Measurements from ENCODE around the gene AKAP13.

The AKAP13 gene

GRCh38 chr15:85778107-85778776, 397.8 kb downstream of the AKAP13 start:
- H3K36me3 ChIP-seq (ENCODE audit: control insufficient read depth, insufficient read depth, low read length) = no peaks in the 10 kb centered on the region
- no peak overlapping the region for H3K9ac ChIP-seq
- H3K79me2 ChIP-seq = peaks cover 15% of the 10 kb centered on the region
- no peak overlapping the region for H2AFZ ChIP-seq
- H3K4me2 ChIP-seq (ENCODE audit: low read length) = no peak overlapping the region
- no peaks in the 10 kb centered on the region for H3K27me3 ChIP-seq (ENCODE audit: control insufficient read depth, insufficient read depth, low read length)
- H3K4me3 ChIP-seq (ENCODE audit: low read depth, low read length) = no peak overlapping the region
- no peak overlapping the region for H3K27ac ChIP-seq
- TF ChIP-seq, protein P1, sequence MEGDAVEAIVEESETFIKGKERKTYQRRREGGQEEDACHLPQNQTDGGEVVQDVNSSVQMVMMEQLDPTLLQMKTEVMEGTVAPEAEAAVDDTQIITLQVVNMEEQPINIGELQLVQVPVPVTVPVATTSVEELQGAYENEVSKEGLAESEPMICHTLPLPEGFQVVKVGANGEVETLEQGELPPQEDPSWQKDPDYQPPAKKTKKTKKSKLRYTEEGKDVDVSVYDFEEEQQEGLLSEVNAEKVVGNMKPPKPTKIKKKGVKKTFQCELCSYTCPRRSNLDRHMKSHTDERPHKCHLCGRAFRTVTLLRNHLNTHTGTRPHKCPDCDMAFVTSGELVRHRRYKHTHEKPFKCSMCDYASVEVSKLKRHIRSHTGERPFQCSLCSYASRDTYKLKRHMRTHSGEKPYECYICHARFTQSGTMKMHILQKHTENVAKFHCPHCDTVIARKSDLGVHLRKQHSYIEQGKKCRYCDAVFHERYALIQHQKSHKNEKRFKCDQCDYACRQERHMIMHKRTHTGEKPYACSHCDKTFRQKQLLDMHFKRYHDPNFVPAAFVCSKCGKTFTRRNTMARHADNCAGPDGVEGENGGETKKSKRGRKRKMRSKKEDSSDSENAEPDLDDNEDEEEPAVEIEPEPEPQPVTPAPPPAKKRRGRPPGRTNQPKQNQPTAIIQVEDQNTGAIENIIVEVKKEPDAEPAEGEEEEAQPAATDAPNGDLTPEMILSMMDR (IDR thresholded peaks at IDR 0.05) = no peak
- no peaks in the 10 kb centered on the region for H3K4me1 ChIP-seq
- H3K9me3 ChIP-seq (ENCODE audit: control insufficient read depth, low read length) = no peaks in the 10 kb centered on the region

GRCh38 chr15:85779249-85779648, 398.8 kb downstream of the AKAP13 start:
- Histone ChIP-seq H3K9me3 (ENCODE audit: control insufficient read depth, low read length) (no peaks in the 10 kb centered on the region), H3K36me3 (ENCODE audit: control insufficient read depth, insufficient read depth, low read length) (no peaks in the 10 kb centered on the region), H3K27me3 (ENCODE audit: control insufficient read depth, insufficient read depth, low read length) (no peaks in the 10 kb centered on the region), H3K9ac (no peak overlapping the region), H3K79me2 (peaks cover 20% of the 10 kb centered on the region), H2AFZ (no peak overlapping the region), H3K27ac (no peak overlapping the region), H3K4me1 (no peaks in the 10 kb centered on the region), H3K4me2 (ENCODE audit: low read length) (no peak overlapping the region), H3K4me3 (ENCODE audit: low read depth, low read length) (no peak overlapping the region)
- TF ChIP-seq, protein P1 (IDR thresholded peaks at IDR 0.05) = no peak

DNA sequence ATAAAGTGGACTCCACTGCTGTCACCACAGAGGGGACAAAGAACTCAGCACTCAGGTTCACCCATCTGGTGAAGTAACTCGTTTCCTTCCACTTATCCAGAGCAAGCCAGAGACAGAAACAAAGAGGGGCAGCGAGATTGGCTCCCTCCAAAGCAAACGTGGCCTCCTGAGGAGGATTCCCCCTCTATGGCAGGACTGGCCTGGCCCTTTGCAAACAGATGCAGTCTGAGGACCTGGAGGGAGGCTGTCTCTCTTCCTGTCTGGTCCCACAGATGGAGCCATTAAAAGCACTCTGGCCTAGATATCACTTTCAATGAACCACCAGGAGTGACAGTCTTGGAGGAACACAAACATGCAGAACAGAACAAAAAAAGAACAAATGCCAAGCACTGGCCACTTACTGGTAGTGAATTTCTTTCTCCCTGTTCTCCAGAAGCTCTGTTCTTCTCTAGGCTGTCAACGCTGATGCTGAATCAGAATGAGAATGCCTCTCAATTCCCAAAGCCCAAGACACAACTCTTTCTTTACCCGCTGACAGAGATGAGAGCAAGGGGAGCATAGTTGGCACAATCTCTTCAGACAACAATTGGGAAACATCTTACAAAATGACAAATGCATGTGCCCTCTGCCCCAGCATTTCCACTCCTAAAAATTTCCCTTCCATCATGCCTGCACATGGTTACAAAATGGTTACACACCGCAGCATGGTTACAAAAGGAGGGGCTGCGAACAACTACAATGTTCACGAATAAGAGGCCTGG, 400.0 kb downstream of the AKAP13 start:
- no peak overlapping the region for H3K4me2 ChIP-seq (ENCODE audit: low read length)
- TF ChIP-seq, protein P1 (IDR thresholded peaks at IDR 0.05) = no peak
- no peaks in the 10 kb centered on the region for H3K36me3 ChIP-seq (ENCODE audit: control insufficient read depth, insufficient read depth, low read length)
- peaks cover 5% of the 10 kb centered on the region for H3K4me1 ChIP-seq
- no peaks in the 10 kb centered on the region for H3K9me3 ChIP-seq (ENCODE audit: control insufficient read depth, low read length)
- H3K27me3 ChIP-seq (ENCODE audit: control insufficient read depth, insufficient read depth, low read length) = no peaks in the 10 kb centered on the region
- H3K79me2 ChIP-seq = peaks cover 20% of the 10 kb centered on the region
- H3K4me3 ChIP-seq (ENCODE audit: low read depth, low read length) = no peak overlapping the region
- H3K27ac ChIP-seq = no peak overlapping the region
- H2AFZ ChIP-seq = no peak overlapping the region
- no peak overlapping the region for H3K9ac ChIP-seq

GRCh38 chr15:85781099-85781498, 400.7 kb downstream of the AKAP13 start:
- no peak overlapping the region for H3K27ac ChIP-seq
- H3K4me2 ChIP-seq (ENCODE audit: low read length) = no peak overlapping the region
- TF ChIP-seq, protein P1 (IDR thresholded peaks at IDR 0.05) = no peak
- H3K36me3 ChIP-seq (ENCODE audit: control insufficient read depth, insufficient read depth, low read length) = no peaks in the 10 kb centered on the region
- H3K9me3 ChIP-seq (ENCODE audit: control insufficient read depth, low read length) = no peaks in the 10 kb centered on the region
- peaks cover 7% of the 10 kb centered on the region for H3K4me1 ChIP-seq
- H3K79me2 ChIP-seq = peaks cover 20% of the 10 kb centered on the region
- no peaks in the 10 kb centered on the region for H3K27me3 ChIP-seq (ENCODE audit: control insufficient read depth, insufficient read depth, low read length)
- H3K9ac ChIP-seq = no peak overlapping the region
- H3K4me3 ChIP-seq (ENCODE audit: low read depth, low read length) = no peak overlapping the region
- H2AFZ ChIP-seq = no peak overlapping the region

Measured in parathyroid adenoma (tissue), 2 donors.